Suppressor macrophage (primary cell): Measurements from ENCODE around the gene SMIM23.

Experiments used
- DNase-seq, 4 experiments: peaks; one replicate each; pipeline ENCODE4 v3.0.0-alpha.2; 2020 to 2022

SMIM23 gene

GRCh38 chr5:171820561-171820960 is 34.9 kb downstream of the SMIM23 start:
- DNase-seq, result no peak

- DNase-seq, result no peak
Observed at GRCh38 chr5:171821286-171821685, 35.7 kb downstream of the SMIM23 start.

DNA sequence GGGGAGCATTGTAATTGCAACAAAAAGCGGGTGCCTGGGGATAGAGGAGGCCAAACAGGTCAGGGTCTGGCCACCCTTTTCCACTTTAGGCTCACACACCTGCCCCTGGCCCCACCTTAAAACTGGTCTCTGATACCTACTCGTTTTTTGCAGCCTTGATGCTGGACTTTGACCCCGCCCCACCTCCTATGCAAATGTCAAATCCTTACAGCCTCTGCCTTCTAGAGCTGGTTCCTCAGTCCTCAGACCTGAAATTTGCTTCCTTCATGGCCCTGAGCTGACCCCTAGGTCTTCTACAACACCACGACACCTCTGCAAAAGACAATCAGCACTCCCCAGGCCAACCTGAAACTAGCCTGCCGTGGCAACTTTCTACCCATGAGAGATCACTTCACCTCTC is 37.7 kb downstream of the SMIM23 start:
- DNase-seq, result no peak

DNA sequence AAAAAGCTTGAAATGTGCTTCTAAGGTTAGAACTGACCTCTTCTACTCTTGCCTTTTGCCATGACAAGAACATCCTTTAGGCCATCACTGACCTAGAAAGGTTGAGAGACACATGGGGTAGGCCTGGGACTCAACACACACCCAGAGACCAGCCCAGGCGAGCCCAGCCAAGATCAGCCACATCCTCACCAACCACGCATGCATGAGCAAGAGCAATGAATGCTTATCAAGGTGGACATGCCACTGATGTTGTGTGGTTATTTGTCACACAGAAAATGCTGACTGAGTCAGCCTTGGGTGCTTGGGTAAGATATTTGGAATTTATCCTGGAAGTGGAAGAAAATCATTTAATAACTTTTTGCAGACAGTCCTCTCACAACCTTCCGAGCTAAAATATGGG is 39.4 kb downstream of the SMIM23 start:
- no peak for DNase-seq

DNA sequence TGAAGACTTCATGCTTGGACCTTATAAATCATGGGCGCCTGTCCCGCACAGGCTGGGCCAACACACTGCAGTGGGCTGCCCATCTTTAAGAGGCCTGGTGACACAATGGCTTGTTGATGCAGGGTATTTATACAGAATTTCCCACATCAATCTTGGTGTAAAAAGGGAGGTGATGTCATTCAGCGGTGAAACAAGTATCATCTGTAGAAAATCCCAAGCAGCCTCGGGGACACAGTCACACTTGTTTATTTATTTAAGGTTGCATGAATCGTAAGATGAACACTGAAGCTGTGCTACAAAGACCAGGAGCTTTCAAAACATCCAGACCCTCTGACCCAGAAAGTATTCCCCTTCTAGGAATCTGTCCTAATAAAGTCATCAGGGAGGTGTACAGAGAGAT is 40.5 kb downstream of the SMIM23 start:
- DNase-seq, result no peak

DNA sequence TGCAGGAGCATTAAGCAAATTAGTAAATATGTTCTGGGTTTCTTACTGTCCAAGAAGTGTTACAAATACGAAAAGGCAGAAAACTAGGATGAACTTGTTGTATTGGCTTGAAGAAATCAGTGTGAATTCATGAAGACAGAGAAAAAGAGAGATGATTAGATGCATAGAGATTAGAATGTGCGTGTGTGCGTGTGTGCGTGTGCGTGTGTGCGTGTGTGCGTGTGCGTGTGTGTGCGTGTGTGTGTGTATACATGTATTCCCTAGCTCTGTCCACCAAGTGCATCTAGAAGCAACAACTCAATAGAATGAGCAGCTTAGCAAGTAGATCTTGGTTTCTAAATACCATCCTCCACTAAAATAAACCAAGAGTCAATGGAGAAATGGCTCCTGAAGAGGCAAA is 41.5 kb downstream of the SMIM23 start:
- no peak for DNase-seq

DNA sequence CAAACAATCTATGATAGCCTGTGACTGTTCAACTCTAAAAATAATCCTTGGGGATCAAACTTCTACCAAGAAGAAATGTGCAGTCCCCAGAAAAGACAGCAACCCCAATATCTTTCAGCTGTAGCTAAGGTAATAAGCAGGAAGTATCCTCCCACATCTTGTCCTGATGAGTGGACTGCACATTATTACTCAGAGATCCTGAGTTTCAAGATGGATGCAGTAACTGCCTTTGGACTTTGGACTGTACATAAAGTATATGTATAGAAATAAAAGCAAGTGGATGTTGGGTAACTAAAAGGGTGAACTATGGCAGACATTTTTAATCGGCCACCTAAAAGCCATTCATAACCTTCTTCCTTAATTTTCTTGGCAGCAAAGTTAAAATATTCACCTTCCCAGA is 45.1 kb downstream of the SMIM23 start:
- DNase-seq, result no peak

GRCh38 chr5:171832775-171833174 is 47.2 kb downstream of the SMIM23 start:
- no peak for DNase-seq

DNA sequence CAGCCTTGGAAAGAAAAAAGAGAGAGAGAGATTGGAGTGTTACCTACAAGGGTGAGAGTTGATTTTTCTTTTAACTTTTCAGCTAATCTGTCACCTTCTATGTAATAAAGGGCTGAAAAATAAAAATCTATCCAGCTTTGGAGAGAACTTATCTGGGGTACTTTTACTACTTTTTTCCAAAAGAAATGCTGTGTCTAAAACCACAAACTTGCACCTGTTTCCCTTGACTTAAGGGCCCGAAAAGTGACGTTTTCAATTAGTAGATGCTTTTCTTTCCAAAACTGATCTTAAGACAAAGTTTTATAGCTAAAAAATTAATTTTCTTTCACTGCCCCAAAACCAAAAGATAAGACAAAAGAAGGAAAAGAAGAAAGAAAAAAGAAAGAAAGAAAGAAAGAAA is 48.8 kb downstream of the SMIM23 start:
- no peak for DNase-seq

DNA sequence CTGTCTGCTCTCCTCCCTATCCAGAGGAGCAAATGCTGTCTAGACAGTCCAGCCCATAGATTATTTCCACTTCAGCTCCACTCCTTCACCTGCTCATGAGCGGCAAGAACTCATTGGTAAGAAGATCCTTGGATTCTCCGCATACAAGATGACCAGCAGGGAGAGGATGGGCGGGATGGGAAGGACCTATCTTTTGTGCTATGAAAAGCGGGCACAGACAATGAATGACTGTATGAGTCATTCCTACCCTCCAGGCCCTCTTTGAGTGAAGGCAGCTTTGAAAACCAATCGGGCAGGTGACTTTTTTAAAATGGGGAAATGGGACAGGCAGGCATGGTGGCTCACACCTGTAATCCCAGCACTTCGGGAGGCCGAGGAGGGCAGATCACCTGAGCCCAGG is 49.4 kb downstream of the SMIM23 start:
- no peak for DNase-seq

- DNase-seq, result no peak
Observed at GRCh38 chr5:171837522-171837921, 51.9 kb downstream of the SMIM23 start.

GRCh38 chr5:171838066-171838465 is 52.4 kb downstream of the SMIM23 start:
- DNase-seq, result no peak

DNA sequence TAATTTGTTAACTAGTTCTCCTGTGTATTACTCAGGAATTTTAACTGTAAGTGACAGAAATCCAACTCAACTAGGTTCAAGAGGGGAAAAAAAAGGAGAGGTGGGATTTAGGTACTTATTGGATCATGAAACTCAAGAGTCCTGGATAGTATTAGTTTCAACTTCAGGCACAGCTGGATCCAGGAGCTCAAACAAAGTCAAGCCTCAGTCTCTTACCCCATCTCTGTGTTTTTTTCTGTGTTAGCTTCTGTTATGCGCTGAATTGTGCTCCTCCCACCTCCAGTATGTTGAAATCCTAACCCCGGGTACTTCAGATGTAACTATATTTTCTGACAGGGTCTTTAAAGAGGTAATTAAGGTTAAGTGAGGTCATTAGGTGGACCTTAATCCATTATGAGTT is 53.5 kb downstream of the SMIM23 start:
- DNase-seq, result no peak

DNA sequence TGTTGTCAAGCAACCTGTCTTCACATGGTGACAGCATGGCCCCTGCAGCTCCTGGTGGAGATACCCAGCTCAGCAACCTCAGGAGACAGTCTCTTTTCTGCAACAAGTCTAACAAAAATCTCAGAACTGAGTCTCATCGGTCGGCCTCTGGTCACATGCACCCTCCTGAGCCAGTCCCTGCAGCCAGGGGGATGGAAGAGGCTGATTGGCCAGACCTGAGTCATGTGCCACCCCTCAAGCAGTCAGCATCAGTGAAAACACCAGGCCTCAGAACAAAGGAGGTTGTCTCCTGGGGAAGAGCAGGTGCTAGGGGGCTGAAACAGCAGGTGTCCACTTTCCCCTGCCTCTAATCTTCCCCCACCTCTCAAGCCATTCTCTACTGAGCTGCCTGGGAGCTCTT is 54.4 kb downstream of the SMIM23 start:
- peak in 1 of 4 experiments; percentile 16 for DNase-seq
